ENCODE data around the gene CD101. TPM values are rescaled to one million over a fixed set of nuclear protein-coding genes. Genes with fewer than 3 reads are reported as not detected.

Gene CD101
- total and polyA plus RNA-seq, 7 donors: 0.03 to 1.0 (median 0.29) TPM; not detected in 1

- no peak for DNase-seq
- H3K4me3 ChIP-seq: no peak overlapping the region
- H3K4me1 ChIP-seq: no peaks in the 10 kb centered on the region
- WGBS, 3 donors: 33 to 56% (median 45%) methylated on average over 2 of the region's 2 CpGs
- no peaks in the 10 kb centered on the region for H3K36me3 ChIP-seq (ENCODE audit: insufficient read depth in 1 of 2, low read depth in 1 of 2)
- TF ChIP-seq, protein P1, sequence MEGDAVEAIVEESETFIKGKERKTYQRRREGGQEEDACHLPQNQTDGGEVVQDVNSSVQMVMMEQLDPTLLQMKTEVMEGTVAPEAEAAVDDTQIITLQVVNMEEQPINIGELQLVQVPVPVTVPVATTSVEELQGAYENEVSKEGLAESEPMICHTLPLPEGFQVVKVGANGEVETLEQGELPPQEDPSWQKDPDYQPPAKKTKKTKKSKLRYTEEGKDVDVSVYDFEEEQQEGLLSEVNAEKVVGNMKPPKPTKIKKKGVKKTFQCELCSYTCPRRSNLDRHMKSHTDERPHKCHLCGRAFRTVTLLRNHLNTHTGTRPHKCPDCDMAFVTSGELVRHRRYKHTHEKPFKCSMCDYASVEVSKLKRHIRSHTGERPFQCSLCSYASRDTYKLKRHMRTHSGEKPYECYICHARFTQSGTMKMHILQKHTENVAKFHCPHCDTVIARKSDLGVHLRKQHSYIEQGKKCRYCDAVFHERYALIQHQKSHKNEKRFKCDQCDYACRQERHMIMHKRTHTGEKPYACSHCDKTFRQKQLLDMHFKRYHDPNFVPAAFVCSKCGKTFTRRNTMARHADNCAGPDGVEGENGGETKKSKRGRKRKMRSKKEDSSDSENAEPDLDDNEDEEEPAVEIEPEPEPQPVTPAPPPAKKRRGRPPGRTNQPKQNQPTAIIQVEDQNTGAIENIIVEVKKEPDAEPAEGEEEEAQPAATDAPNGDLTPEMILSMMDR (IDR thresholded peaks at IDR 0.05): no peak
- intact Hi-C loops (cut with DNase I): loop anchor here in 1 of 2 donors (10.0 kb wide), 1 partner anchor 891 kb away; no protein-coding TSS in a partner anchor
- no peak overlapping the region for H3K27ac ChIP-seq
- no peaks in the 10 kb centered on the region for H3K27me3 ChIP-seq (ENCODE audit: insufficient read depth in 3 of 3, low read length in 2 of 3)
- peaks cover 9% of the 10 kb centered on the region for H3K9me3 ChIP-seq
- ATAC-seq: no peak
Measured at GRCh38 chr1:117045644-117046043, 44.1 kb downstream of the CD101 start.

GRCh38 chr1:117046781-117047180, 45.2 kb downstream of the CD101 start:
- Histone ChIP-seq H3K27ac (no peak overlapping the region), H3K4me1 (no peaks in the 10 kb centered on the region), H3K4me3 (no peak overlapping the region), H3K9me3 (peaks cover 9% of the 10 kb centered on the region), H3K27me3 (ENCODE audit: insufficient read depth in 3 of 3, low read length in 2 of 3) (no peaks in the 10 kb centered on the region), H3K36me3 (ENCODE audit: insufficient read depth in 1 of 2, low read depth in 1 of 2) (no peaks in the 10 kb centered on the region)
- TF ChIP-seq, protein P1 (IDR thresholded peaks at IDR 0.05): no peak
- DNase-seq (no peak), ATAC-seq (no peak)
- 67 to 69% (median 68%) methylated on average over 4 of the region's 4 CpGs for WGBS, 3 donors
- intact Hi-C loops (cut with DNase I): loop anchor here in 1 of 2 donors (10.0 kb wide), 1 partner anchor 892 kb away; no protein-coding TSS in a partner anchor

DNA sequence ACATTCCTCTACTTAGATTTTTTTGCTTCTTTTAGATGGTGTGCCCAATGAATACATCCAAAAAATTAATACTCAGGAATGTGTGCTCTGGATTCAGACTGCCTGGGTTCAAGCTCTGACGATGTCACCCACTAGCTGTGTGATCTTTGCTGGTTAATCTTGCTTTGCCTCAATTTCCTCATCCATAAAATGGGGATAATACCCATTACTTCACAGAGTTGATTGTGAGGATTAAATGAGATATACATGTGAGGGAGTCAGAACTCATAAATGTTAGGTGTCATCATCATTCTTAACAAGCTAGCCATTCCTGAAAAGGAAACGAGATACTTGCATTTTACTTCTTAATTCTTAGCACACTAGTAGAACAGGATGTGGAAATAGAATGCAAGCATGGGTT, 45.7 kb downstream of the CD101 start:
- no peaks in the 10 kb centered on the region for H3K36me3 ChIP-seq (ENCODE audit: insufficient read depth in 1 of 2, low read depth in 1 of 2)
- 86 to 93% (median 93%) methylated on average over 2 of the region's 2 CpGs for WGBS, 3 donors
- H3K27ac ChIP-seq: no peak overlapping the region
- H3K4me1 ChIP-seq: no peaks in the 10 kb centered on the region
- DNase-seq (no peak), ATAC-seq (no peak)
- no peak overlapping the region for H3K4me3 ChIP-seq
- intact Hi-C loops (cut with DNase I): loop anchor here in 1 of 2 donors (10.0 kb wide), 1 partner anchor 892 kb away; no protein-coding TSS in a partner anchor
- H3K9me3 ChIP-seq: peaks cover 9% of the 10 kb centered on the region
- no peaks in the 10 kb centered on the region for H3K27me3 ChIP-seq (ENCODE audit: insufficient read depth in 3 of 3, low read length in 2 of 3)
- TF ChIP-seq, protein P1 (IDR thresholded peaks at IDR 0.05): no peak

DNA sequence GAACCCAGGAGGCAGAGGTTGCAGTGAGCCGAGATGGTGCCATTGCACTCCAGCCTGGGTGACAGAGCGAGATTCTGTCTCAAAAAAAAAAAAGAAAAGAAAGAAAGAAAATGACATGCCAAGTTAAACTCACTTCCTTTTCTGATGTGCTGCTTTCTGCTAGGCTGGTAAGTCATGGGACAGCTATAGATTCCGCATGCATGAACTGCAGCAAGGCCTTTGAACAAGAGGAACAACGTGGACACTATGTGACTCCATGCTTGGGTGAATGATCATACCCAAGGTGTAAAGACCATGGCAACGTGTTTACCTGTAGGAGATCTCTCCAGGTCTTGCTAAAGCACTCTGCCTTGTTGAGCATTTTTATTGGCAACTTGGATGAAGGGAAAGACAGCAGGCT, 48.3 kb downstream of the CD101 start:
- H3K27ac ChIP-seq: no peak overlapping the region

More for the DNA sequence above, 48.3 kb downstream of the CD101 start:
- Histone ChIP-seq H3K4me1 (no peaks in the 10 kb centered on the region), H3K36me3 (ENCODE audit: insufficient read depth in 1 of 2, low read depth in 1 of 2) (no peaks in the 10 kb centered on the region), H3K4me3 (no peak overlapping the region), H3K9me3 (no peaks in the 10 kb centered on the region), H3K27me3 (ENCODE audit: insufficient read depth in 3 of 3, low read length in 2 of 3) (no peaks in the 10 kb centered on the region)
- ATAC-seq: no peak
- intact Hi-C loops (cut with DNase I): loop anchor here in 1 of 2 donors (10.0 kb wide), 2 partner anchors 195 to 895 kb away; no protein-coding TSS in a partner anchor
- WGBS, 3 donors: 86 to 93% (median 91%) methylated on average over 5 of the region's 5 CpGs
- no peak for DNase-seq
- TF ChIP-seq, protein P1 (IDR thresholded peaks at IDR 0.05): no peak

All from psoas muscle (tissue), 8 donors.